ENCODE measurements around the gene KCTD17.

Gene KCTD17

DNA sequence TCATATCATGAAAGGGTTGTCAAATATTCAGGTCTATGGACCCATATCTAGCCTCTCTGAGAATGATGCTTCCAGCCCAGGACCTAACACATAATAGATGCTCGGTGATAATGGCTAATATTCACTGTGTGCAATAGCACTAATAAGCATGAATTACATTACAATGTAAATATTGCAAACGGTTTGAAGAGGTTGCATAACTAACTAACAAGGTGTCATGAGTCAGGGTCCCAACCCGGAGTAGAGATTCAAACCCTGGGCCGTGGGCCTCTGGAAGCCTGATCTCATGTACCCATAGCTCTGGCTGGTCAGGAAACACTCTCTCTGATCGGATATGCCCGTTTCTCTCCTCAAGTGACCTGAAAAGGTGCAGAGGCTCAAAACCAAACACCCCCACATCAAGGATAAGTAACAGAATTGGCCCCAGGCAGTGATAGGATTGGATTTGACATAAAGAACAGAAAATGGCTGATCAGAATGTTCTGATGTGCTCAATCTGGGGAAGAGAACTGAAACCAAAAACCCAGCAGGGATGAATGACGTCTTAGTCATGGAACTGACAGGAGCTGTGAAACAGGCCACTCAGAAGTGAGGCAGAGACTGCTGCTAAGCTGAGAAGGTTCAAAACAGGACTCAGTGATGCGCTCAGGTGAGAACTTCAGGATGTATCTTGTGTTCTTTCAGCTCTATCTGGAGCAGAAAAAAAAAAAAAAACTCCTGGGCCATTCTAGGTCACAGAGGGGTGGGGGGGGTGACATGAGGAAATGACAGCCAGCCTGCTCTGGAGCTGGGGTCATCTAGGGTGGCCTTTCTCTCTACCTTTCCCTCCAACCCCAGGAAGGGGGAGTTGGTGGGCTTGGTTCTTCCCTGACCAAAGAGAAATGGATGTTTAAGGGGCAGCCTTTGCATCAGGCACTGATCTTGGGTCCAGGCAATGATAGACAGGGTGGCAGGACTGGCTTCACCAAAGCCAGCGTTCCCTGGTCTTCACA lies 6.6 kb upstream of the KCTD17 start:
- DNase-seq, result no peak

DNA sequence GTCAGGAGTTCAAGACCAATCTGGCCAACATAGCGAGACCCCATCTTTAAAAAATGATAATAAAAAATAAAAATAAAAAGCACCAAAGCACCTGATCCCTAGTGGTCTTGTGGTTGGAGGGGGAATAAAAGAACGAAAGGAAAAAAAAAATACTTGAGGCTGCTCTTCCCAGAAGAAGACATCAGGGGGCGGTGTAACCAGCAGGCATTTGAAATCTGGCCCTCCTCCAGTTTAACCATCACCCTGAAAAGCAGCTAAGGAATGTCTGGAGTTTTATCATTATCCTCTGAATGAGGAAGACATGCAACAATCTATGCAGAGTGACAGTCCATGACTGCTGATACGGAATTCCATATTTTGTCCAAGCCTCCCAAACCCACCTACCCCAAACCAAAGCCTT lies 5.6 kb upstream of the KCTD17 start:
- no peak for DNase-seq

DNA sequence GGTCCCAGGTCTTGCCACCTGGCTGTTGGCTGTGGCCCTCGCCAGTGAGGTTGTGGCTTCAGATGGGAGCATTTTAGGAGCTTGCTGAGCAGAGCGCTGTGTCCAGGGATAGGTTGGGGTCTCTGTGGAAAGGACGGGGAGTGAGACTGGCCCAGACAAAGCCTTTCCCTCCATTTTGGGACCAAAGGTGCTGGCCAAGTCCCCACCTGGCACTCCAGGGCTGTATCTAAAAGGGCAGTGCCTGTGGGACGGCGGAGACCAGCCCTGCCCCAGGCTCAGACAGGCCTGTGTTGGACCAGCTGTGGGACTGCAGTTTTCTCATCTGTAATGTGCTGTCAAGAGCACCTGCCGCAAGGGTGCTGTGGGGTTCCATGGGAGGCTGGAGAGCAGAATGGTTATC lies 5.0 kb upstream of the KCTD17 start:
- DNase-seq, result no peak

DNA sequence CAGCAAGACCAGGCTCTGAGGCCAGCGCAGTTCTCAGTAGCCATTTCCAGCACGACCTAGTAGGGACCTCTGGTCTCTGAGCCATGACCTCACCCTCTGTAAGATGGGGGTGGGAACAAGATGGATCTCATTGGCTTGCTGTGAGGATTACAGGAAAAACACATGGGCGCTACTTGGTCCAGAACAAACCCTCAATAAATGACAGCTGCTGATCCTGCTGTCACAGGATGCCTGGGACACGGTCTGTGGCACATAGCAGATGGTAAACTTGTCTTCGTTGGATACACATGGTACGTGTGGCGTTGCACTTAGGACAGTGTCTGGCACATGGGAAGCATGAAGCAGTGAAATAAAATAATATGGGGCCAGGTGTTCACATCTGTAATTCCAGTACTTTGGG lies 4.5 kb upstream of the KCTD17 start:
- DNase-seq, result no peak

DNA sequence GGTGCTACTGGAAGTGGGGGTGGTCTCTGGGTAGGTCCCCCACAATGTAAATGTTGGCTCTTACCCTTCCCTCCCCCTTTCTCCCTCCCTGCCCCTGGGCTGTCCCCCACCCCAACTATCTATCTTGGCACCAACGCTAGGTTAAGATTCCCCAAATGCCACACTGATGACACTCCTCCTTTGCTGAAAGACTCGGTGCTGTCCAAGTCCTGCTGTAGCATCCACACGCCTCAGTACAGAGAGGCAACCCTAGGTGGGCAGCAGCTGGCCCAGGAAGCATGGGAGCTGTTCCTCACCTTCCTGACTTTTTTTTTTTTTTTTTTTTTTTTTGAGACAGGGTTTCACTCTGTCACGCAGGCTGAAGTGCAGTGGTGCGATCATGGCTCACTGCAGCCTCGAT lies 3.4 kb upstream of the KCTD17 start:
- no peak for DNase-seq

DNA sequence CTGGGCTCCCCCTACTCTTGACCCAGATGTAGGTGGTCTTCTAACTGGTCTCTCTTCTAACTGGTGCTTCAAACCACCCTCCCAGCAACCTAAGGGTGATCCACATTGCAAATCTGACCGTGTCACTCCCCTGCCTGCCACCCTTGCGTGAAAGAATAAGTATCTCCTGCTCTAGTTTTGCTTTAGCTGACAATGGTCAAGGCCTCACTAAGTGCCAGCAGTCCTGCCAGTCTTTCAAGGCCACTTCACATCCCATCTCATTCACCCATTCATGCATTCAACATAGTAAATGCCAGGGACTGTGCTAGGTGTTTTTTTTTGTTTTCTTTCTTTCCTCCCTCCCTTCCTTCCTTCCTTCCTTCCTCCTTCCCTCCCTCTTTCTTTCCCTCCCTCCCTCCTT lies 2.3 kb upstream of the KCTD17 start:
- no peak for DNase-seq

GRCh38 chr22:37050913-37051312 lies 629 bp upstream of the KCTD17 start:
- no peak for DNase-seq

DNA sequence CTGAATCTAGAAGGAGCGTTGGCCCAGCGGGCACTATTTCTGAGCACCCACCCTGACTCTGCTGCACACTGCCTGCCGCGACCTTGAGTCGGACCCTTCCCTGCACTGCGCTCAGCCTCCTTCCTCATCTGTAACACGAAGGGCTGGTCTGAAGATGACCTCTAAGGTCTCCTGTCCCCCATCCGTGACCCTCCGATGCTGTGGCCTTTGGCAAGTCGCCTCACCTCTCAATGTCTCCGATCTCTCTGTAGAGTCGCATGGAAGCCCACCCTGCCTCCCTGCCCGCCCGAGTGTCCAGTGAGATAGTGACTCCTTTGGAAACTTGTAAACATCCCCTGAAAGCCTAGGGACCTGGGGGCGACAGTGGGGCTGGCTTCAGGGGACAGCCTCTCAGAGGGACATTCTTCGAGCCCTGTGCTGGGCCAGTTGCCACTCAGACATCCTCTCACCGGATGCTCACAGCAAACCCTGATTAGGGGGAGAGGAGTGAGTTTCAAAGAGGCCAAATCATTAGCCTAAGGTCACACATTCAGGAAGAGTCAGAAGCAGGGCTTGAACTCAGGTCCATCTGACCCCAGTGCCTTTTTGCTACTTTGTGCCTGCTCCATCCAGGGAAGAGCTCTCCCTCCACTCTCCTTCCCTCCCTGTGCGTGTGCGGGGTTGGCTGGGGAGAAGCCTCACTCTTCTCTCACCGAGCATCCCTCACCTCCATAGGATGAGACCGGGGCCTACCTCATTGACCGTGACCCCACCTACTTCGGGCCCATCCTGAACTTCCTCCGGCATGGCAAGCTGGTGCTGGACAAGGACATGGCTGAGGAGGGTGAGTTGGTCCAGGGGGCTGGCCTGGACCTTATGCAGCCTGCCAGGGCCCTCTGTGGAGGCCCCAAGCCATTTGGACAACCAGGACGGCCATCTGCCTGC lies 1.1 kb downstream of the KCTD17 start:
- DNase-seq, result no peak

- DNase-seq, result no peak
Measured at GRCh38 chr22:37053310-37054055, 1.9 kb downstream of the KCTD17 start.

GRCh38 chr22:37054056-37054395 lies 2.5 kb downstream of the KCTD17 start:
- DNase-seq, result no peak

DNA sequence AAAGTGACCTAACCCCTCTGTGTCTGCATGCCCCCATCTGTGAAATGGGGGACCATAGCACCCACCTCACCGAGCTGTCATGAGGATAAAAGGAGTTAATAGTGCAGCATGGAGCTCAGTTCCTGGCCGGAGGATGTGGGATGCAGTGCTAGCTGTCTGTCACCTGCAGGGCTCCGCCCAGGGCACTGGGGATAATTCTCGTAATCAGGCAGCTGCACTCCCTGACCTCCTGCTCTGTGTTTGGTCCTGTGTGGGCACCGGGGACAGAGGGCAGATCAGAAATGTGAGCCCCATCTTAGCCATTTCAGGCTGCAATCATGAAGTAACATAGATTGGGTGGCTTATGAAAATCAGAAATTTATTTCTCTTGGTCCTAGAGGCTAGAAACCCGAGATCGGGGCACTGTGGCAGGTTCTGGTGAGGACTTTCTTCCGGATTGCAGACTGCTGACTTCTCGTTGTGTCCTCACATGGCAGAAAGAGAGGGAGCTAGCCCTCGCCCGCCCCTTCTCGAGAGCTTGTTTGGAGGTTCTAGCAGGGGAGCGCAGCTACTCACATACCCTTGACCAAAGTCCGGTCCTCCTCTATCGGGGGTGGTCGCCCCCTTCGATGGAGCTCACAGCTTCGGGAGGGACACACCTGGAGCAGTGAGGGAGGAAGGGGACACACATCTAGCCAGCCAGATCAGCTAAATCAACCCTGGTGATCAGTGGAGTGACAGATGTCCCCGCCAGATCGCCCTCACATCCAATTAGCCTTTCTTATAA lies 3.2 kb downstream of the KCTD17 start:
- no peak for DNase-seq

DNA sequence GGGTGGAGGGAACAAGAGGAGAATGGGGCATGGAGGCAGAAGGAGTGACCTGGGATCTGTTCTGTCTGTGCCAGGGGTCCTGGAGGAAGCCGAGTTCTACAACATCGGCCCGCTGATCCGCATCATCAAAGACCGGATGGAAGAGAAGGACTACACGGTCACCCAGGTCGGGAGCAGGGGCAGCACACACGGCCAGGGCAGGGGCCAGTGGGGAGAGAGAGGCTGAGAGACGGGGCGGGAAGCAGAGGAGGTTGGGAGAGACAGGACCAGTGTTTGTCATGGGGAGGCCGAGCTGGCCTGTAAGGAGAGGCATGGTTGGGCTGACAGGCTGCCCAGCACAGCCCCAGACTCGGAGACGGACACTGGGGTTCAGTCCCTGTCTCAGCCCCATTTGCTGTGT lies 4.7 kb downstream of the KCTD17 start:
- no peak for DNase-seq

DNA sequence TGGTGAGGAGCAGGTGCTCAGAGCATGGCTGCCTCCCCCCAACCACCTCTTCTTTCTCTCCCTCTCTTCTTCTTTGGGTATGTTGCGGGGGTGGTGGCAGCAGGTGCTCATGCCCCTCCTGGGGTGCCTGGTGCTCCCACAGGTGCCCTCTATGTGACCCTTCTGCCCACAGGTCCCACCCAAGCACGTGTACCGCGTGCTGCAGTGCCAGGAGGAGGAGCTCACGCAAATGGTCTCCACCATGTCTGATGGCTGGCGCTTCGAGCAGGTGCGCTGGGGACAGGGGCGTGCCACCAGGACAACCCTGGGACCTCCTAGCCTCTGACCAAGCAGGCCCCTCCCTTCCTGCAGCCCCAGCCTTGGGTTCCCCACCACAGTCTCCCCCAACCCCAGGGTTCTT lies 5.7 kb downstream of the KCTD17 start:
- no peak for DNase-seq

GRCh38 chr22:37057796-37058510 lies 6.4 kb downstream of the KCTD17 start:
- no peak for DNase-seq

- no peak for DNase-seq
Measured at GRCh38 chr22:37058917-37059701, 7.6 kb downstream of the KCTD17 start.

DNA sequence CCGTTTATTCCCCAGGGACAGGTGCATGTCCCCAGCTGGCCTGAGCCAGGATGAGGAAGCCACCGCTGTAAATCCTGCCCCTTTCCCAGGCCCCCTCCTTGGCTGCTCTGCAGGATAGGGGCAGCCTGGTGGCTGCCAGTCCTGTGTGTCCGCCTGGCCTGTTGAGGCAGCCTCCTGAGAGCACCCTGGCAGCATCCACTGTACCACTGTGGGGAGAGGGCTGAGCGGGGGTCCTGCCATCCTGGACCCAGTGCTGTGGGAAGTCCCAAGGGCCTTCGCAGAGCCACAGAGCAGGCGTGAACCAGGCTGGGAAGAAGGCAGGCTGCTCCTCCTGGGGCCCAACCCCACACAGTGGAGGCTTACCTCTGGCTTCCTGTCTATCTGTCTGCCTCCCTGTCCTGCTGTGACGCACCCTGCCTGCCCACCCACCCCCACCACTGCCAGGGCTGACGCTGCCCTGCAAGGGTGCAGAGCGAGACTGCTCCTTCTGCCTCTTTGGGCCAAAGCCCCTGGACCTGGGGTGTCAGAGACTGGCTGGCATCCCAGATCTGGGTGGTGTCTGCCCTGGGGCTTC lies 8.4 kb downstream of the KCTD17 start:
- no peak for DNase-seq

DNA sequence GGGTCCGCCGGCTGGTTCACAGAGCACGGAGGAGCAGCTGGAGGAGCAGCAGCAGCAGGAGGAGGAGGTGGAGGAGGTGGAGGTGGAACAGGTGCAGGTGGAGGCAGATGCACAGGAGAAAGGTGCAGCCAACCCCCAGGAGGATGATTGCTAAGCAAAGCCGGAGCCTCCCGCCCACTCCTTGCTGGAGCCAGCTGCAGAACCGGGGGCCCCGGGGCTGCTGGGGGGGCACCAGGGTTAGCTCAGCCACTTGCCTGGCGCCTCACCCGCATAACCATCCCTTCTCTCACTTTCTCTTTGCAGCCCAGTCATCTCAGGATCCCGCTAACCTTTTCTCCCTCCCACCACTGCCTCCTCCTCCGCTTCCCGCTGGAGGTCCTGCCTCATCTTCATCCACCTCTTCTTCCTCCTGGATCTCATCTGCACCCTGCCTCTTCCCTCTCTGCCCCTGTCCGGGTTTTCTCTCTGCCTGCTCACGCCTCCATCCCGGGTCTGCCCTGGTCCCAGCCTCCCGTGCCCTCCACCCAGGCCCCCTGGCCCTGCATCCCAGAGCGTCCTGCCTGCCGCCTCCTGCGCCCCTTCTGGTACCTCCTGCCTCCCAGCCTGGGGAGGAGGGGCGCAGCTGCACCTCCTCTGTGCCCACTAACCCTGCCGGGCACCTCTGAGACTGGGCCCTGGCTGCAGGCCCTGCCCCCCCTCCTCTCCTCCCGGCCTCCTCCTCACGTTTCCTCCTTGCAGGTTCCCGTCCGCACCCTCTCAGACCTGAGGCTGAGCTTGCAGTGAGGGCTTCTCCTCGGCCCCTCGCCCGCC lies 9.5 kb downstream of the KCTD17 start:
- DNase-seq, result no peak

- no peak for DNase-seq
Measured at GRCh38 chr22:37061611-37062375, 10.3 kb downstream of the KCTD17 start.

DNA sequence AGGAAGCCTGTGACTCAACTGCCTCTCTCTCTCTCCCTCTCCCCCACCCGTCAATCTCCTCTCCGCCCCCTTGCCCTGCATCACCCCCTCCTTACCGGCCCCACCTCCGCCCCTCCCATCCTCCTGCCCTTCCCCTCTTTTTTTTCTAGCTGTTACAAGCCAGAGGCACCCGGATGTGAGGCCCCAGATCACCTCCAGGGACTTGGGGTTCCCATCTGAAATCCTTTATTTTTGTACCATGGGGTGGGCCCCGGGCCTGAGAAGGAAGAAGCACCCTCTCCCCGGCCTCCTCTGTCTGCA lies 10.8 kb downstream of the KCTD17 start:
- no peak for DNase-seq

All from hippocampal formation (tissue), 2 donors.